Common myeloid progenitor, CD34-positive (primary cell): ENCODE measurements around the gene DCTD.

Experiments used
- CTCF ChIA-PET: fragments of 350-600 bp; sonication (Branson Sonifier 250); formaldehyde crosslinking; loops from one replicate; lab custom pipeline; 2021; ENCODE audit warnings: antibody characterized with exemption; lab: Charles Lee
- POLR2A ChIA-PET: fragments of 350-600 bp; sonication (Branson Sonifier 250); formaldehyde crosslinking; loops from one replicate; lab custom pipeline; 2021; ENCODE audit warnings: antibody characterized with exemption; lab: Charles Lee
- DNase-seq, 3 donors: peaks; one replicate each; pipeline versions ENCODE4 v3.0.0 to v3.0.0-alpha.2; 2013
- H3K27ac ChIP-seq, 2 experiments: 1 replicate in 1 of 2; 2 replicates in 1 of 2; pipeline ENCODE4 v1.7.0; 2013; ENCODE audit warnings: inconsistent platforms in 2 of 2, low read length in 2 of 2, mild to moderate bottlenecking in 2 of 2, low read depth in 1 of 2, moderate library complexity in 1 of 2; ENCODE audit not compliant: severe bottlenecking in 2 of 2, insufficient read depth in 1 of 2, poor library complexity in 1 of 2
- H3K27me3 ChIP-seq, 5 experiments: replicated peaks in 2 of 5; 1 replicate in 3 of 5; 2 replicates in 2 of 5; pipeline versions ENCODE4 v1.6.1 to v1.7.0; 2013; ENCODE audit warnings: low read length in 4 of 5, mild to moderate bottlenecking in 2 of 5, moderate library complexity in 2 of 5, inconsistent platforms in 1 of 5; ENCODE audit not compliant: insufficient read depth in 5 of 5, control insufficient read depth in 4 of 5
- H3K36me3 ChIP-seq, 4 experiments: 1 replicate in 2 of 4; 2 replicates in 2 of 4; pipeline versions ENCODE4 v1.6.1 to v1.7.0; 2013; ENCODE audit warnings: low read length in 3 of 4, control low read depth in 1 of 4, mild to moderate bottlenecking in 1 of 4; ENCODE audit not compliant: control insufficient read depth in 4 of 4, insufficient read depth in 4 of 4
- H3K4me1 ChIP-seq, 4 experiments: 1 replicate in 3 of 4; 2 replicates in 1 of 4; pipeline versions ENCODE4 v1.6.1 to v1.7.1; 2013; ENCODE audit warnings: low read length in 3 of 4, mild to moderate bottlenecking in 3 of 4, control low read depth in 1 of 4, inconsistent platforms in 1 of 4, moderate library complexity in 1 of 4; ENCODE audit not compliant: control insufficient read depth in 4 of 4, insufficient read depth in 4 of 4; ENCODE audit errors: control extremely low read depth in 1 of 4
- H3K4me3 ChIP-seq, 7 experiments: 1 replicate in 4 of 7; 2 replicates in 3 of 7; pipeline versions ENCODE4 v1.5.1 to v1.7.0; 2013; ENCODE audit warnings: mild to moderate bottlenecking in 7 of 7, low read length in 6 of 7, moderate library complexity in 6 of 7, inconsistent platforms in 2 of 7, low read depth in 2 of 7, control low read depth in 1 of 7; ENCODE audit not compliant: insufficient read depth in 4 of 7, control insufficient read depth in 1 of 7; ENCODE audit errors: extremely low read depth in 1 of 7
- H3K9me3 ChIP-seq, 5 experiments: 1 replicate in 4 of 5; 2 replicates in 1 of 5; pipeline versions ENCODE4 v1.6.1 to v1.7.1; 2013; ENCODE audit warnings: low read length in 4 of 5, mild to moderate bottlenecking in 2 of 5, inconsistent platforms in 1 of 5, low read depth in 1 of 5, moderate library complexity in 1 of 5; ENCODE audit not compliant: control insufficient read depth in 4 of 5, insufficient read depth in 2 of 5; ENCODE audit errors: control extremely low read depth in 1 of 5
- WGBS: methylation state at CpG from one replicate; pipeline ENCODE4 v1.1.5; 2013; ENCODE audit not compliant: insufficient coverage; 5-methylcytosine and 5-hydroxymethylcytosine counted together

Gene DCTD

GRCh38 chr4:182922501-182923284 lies 5.5 kb upstream of the DCTD start:
- ChIA-PET POLR2A (no interaction called here), CTCF (interaction anchor here (1.2 to 4.2 kb wide), 4 partner anchors 8 to 327 kb away, joined by 4 to 27 read pairs (median 8); no protein-coding TSS in a partner anchor)
- H3K4me3 ChIP-seq: no peak overlapping the region

GRCh38 chr4:182921608-182922007 lies 4.4 kb upstream of the DCTD start:
- no peak for DNase-seq
- H3K4me3 ChIP-seq: no peak overlapping the region
- H3K4me1 ChIP-seq: peaks cover 13 to 31% (median 25%) of the 10 kb centered on the region in 4 experiments
- H3K36me3 ChIP-seq: no peaks in the 10 kb centered on the region
- POLR2A ChIA-PET: no interaction called here
- CTCF ChIA-PET: interaction anchor here (1.2 to 1.7 kb wide), 3 partner anchors 9 to 340 kb away, joined by 3 to 4 read pairs (median 4); no protein-coding TSS in a partner anchor
- H3K27me3 ChIP-seq: no peaks in the 10 kb centered on the region
- H3K27ac ChIP-seq: no peak overlapping the region
- H3K9me3 ChIP-seq: no peaks in the 10 kb centered on the region
- WGBS: 100% methylated on average over 2 of the region's 4 CpGs

More at GRCh38 chr4:182922501-182923284, 5.5 kb upstream of the DCTD start:
- H3K27me3 ChIP-seq: no peaks in the 10 kb centered on the region
- H3K4me1 ChIP-seq: peaks cover 13 to 24% (median 21%) of the 10 kb centered on the region in 4 experiments
- H3K9me3 ChIP-seq: no peaks in the 10 kb centered on the region
- H3K36me3 ChIP-seq: no peaks in the 10 kb centered on the region
- H3K27ac ChIP-seq: no peak overlapping the region
- DNase-seq: no peak
- 93% methylated on average over 9 of the region's 13 CpGs for WGBS

GRCh38 chr4:182920676-182921075 lies 3.5 kb upstream of the DCTD start:
- Histone ChIP-seq H3K27ac (no peak overlapping the region), H3K4me3 (no peak overlapping the region), H3K36me3 (no peaks in the 10 kb centered on the region), H3K9me3 (no peaks in the 10 kb centered on the region), H3K27me3 (no peaks in the 10 kb centered on the region), H3K4me1 (peaks cover 15 to 39% (median 32%) of the 10 kb centered on the region in 4 experiments)
- DNase-seq: no peak
- CTCF ChIA-PET: interaction anchor here (1.2 kb wide), 1 partner anchor 341 kb away, joined by 3 read pairs; no protein-coding TSS in a partner anchor
- 100% methylated on average over 1 of the region's 4 CpGs for WGBS
- POLR2A ChIA-PET: no interaction called here

- Histone ChIP-seq H3K9me3 (no peaks in the 10 kb centered on the region), H3K27me3 (no peaks in the 10 kb centered on the region), H3K4me1 (peaks cover 15 to 39% (median 34%) of the 10 kb centered on the region in 4 experiments), H3K27ac (no peak overlapping the region), H3K36me3 (peaks cover 0 to 13% (median 12%) of the 10 kb centered on the region in 4 experiments), H3K4me3 (peak overlapping the region in 1 of 7 experiments; percentile 46)
- peak; percentile 50 to 79 (median 74) for DNase-seq
- ChIA-PET CTCF (interaction anchor here (0.7 to 1.5 kb wide), 9 partner anchors 8 to 480 kb away, joined by 3 to 5 read pairs (median 3); no protein-coding TSS in a partner anchor), POLR2A (no interaction called here)
- WGBS: 35% methylated on average over 7 of the region's 7 CpGs
Measured at GRCh38 chr4:182918791-182919302, 1.7 kb upstream of the DCTD start.

- ChIA-PET POLR2A (no interaction called here), CTCF (interaction anchor here (0.7 to 1.5 kb wide), 12 partner anchors 9 to 481 kb away, joined by 3 to 5 read pairs (median 3); no protein-coding TSS in a partner anchor)
- Histone ChIP-seq H3K27me3 (no peaks in the 10 kb centered on the region), H3K36me3 (peaks cover 3 to 20% (median 16%) of the 10 kb centered on the region in 4 experiments), H3K27ac (peak overlapping the region; percentile 64 to 91), H3K4me1 (peaks cover 15 to 39% (median 34%) of the 10 kb centered on the region in 4 experiments), H3K4me3 (peak overlapping the region in 6 of 7 experiments; percentile 57 to 85 (median 70)), H3K9me3 (no peaks in the 10 kb centered on the region)
- 8% methylated on average over 10 of the region's 12 CpGs for WGBS
- DNase-seq: no peak
Measured at GRCh38 chr4:182918044-182918607, 940 bp upstream of the DCTD start.

GRCh38 chr4:182916483-182917181 lies 554 bp downstream of the DCTD start:
- peaks cover 6 to 32% (median 28%) of the 10 kb centered on the region in 4 experiments for H3K36me3 ChIP-seq
- H3K9me3 ChIP-seq: no peaks in the 10 kb centered on the region
- peak in 1 of 3 donors; percentile 15 for DNase-seq
- no peaks in the 10 kb centered on the region for H3K27me3 ChIP-seq
- H3K4me1 ChIP-seq: peaks cover 15 to 41% (median 34%) of the 10 kb centered on the region in 4 experiments
- ChIA-PET CTCF (no interaction called here), POLR2A (no interaction called here)
- peak overlapping the region; percentile 36 to 85 (median 78) for H3K4me3 ChIP-seq
- H3K27ac ChIP-seq: peak overlapping the region; percentile 77 to 91
- 7% methylated on average over 28 of the region's 38 CpGs for WGBS
